ENCODE data around the gene ZPBP2. TPM values are rescaled to one million over a fixed set of nuclear protein-coding genes. Genes with fewer than 3 reads are reported as not detected.

The ZPBP2 gene
- total and polyA plus RNA-seq, 2 of the 13 experiments (the other 11 are each of a cell fraction or from before 2014, with no cell fraction given): not detected

GRCh38 chr17:39926135-39926587 lies 58.2 kb downstream of the ZPBP2 start (continued):
- TF ChIP-seq BRF2 (CRISPR knock-in tag; IDR thresholded peaks at IDR 0.05) (no peak), RNF2 (conservative IDR thresholded peaks at IDR 0.05; ENCODE audit: low read depth) (no peak), GLI4 (CRISPR knock-in tag; IDR thresholded peaks at IDR 0.05; ENCODE audit: borderline replicate concordance) (0 out of 2 replicates have a peak, but pooled peaks have one; percentile 28), ZNF446 (CRISPR knock-in tag; IDR thresholded peaks at IDR 0.05) (0 out of 2 replicates have a peak, but pooled peaks have one; percentile 38), SNAPC5 (CRISPR knock-in tag; IDR thresholded peaks at IDR 0.05; ENCODE audit: borderline replicate concordance) (0 out of 2 replicates have a peak, but pooled peaks have one; percentile 29), ZNF232 (CRISPR knock-in tag; IDR thresholded peaks at IDR 0.05; ENCODE audit: borderline replicate concordance) (peak; percentile 1; the same call in 1 of the 2 replicates), SNAI1 (CRISPR knock-in tag; IDR thresholded peaks at IDR 0.05; ENCODE audit: borderline replicate concordance) (peak; percentile 68; the same call in 1 of the 2 replicates), ARID5B (CRISPR knock-in tag; IDR thresholded peaks at IDR 0.05) (no peak), ZNF703 (CRISPR knock-in tag; IDR thresholded peaks at IDR 0.05; ENCODE audit: borderline replicate concordance) (0 out of 2 replicates have a peak, but pooled peaks have one; percentile 14), CAMTA2 (CRISPR knock-in tag; IDR thresholded peaks at IDR 0.05; ENCODE audit: borderline replicate concordance) (0 out of 2 replicates have a peak, but pooled peaks have one; percentile 26), TARDBP (CRISPR knock-in tag; IDR thresholded peaks at IDR 0.05) (no peak), ZNF552 (CRISPR knock-in tag; IDR thresholded peaks at IDR 0.05; ENCODE audit: borderline replicate concordance) (0 out of 2 replicates have a peak, but pooled peaks have one; percentile 34), ZNF407 (CRISPR knock-in tag; IDR thresholded peaks at IDR 0.05; ENCODE audit: not compliant biosample characterization) (no peak), ZFP82 (CRISPR knock-in tag; IDR thresholded peaks at IDR 0.05; ENCODE audit: borderline replicate concordance) (0 out of 2 replicates have a peak, but pooled peaks have one; percentile 23)
